OCI-LY1 (cell line): ENCODE data around the gene ZNF701.
"Not testable (repeated sequence)": the region's sequence is repeated elsewhere in the genome, so short reads cannot be mapped to it uniquely, and the experiment has no call there.

ENCODE experiments used
- H2AFZ ChIP-seq: fragments of 200-600 bp; sonication (generic), shearing (Covaris generic); 2 replicates; pipeline ENCODE4 v1.6.0; 2014; ENCODE audit warnings: antibody characterized with exemption, mild to moderate bottlenecking, low read length
- H3F3A ChIP-seq: fragments of 200-600 bp; sonication (generic), shearing (Covaris generic); 2 replicates; pipeline ENCODE4 v1.6.0; 2014; ENCODE audit warnings: mild to moderate bottlenecking, antibody characterized with exemption, low read length, moderate library complexity; ENCODE audit not compliant: insufficient read depth
- H3K27ac ChIP-seq: fragments of 200-600 bp; sonication (generic); 2 replicates; pipeline ENCODE4 v1.5.1; 2014; ENCODE audit warnings: low read length, mixed run types, mild to moderate bottlenecking, low read depth; ENCODE audit not compliant: poor library complexity, severe bottlenecking
- H3K27me3 ChIP-seq: fragments of 200-600 bp; sonication (generic); 2 replicates; pipeline ENCODE4 v1.6.0; 2014; ENCODE audit warnings: antibody characterized with exemption, mild to moderate bottlenecking, low read length, moderate library complexity; ENCODE audit not compliant: insufficient read depth
- H3K36me3 ChIP-seq: fragments of 200-600 bp; sonication (generic); 2 replicates; pipeline ENCODE4 v1.6.1; 2014; ENCODE audit warnings: mild to moderate bottlenecking, antibody characterized with exemption, low read length, moderate library complexity, mixed read lengths; ENCODE audit not compliant: insufficient read depth
- H3K4me1 ChIP-seq: fragments of 200-600 bp; sonication (generic); 2 replicates; pipeline ENCODE4 v1.5.1; 2014; ENCODE audit warnings: mild to moderate bottlenecking, low read length, moderate library complexity; ENCODE audit not compliant: insufficient read depth, severe bottlenecking
- H3K4me2 ChIP-seq: fragments of 200-600 bp; sonication (generic), shearing (Covaris generic); 2 replicates; pipeline ENCODE4 v1.6.1; 2014; ENCODE audit warnings: low read length
- H3K4me3 ChIP-seq: fragments of 200-600 bp; sonication (generic); 2 replicates; pipeline ENCODE4 v1.5.1; 2014; ENCODE audit warnings: low read length, low read depth, mild to moderate bottlenecking, mixed read lengths; ENCODE audit not compliant: poor library complexity, severe bottlenecking
- H3K79me2 ChIP-seq: fragments of 200-600 bp; shearing (Covaris generic); 2 replicates; pipeline ENCODE4 v1.6.1; 2016; ENCODE audit warnings: mixed run types, low read length, mixed read lengths; ENCODE audit not compliant: insufficient read depth
- H3K9ac ChIP-seq: fragments of 200-600 bp; sonication (generic), shearing (Covaris generic); 2 replicates; pipeline ENCODE4 v1.6.1; 2014; ENCODE audit warnings: mild to moderate bottlenecking, low read length, mixed read lengths
- H3K9me2 ChIP-seq: fragments of 200-600 bp; sonication (generic), shearing (Covaris generic); 2 replicates; pipeline ENCODE4 v1.6.1; 2014; ENCODE audit warnings: low read depth, mild to moderate bottlenecking, low read length, mixed read lengths
- H3K9me3 ChIP-seq: fragments of 200-600 bp; shearing (Covaris generic); 2 replicates; pipeline ENCODE4 v1.6.1; 2014; ENCODE audit warnings: low read length, mixed read lengths
- H4K20me1 ChIP-seq: fragments of 200-600 bp; sonication (generic), shearing (Covaris generic); 2 replicates; pipeline ENCODE4 v1.6.0; 2016; ENCODE audit warnings: mild to moderate bottlenecking, low read length; ENCODE audit not compliant: insufficient read depth
- EZH2 ChIP-seq: fragments of 200-600 bp; sonication (generic), shearing (Covaris generic); IDR thresholded peaks from 2 replicates; pipeline ENCODE4 v1.8.0; 2017; ENCODE audit warnings: borderline replicate concordance, mixed run types, mild to moderate bottlenecking, antibody characterized with exemption, low read length, moderate library complexity, mixed read lengths
- TF ChIP-seq, protein P1 (sequence below): fragments of 200-600 bp; sonication (generic), shearing (Covaris generic); IDR thresholded peaks from 2 replicates; pipeline ENCODE4 v1.5.1; 2017; ENCODE audit warnings: mild to moderate bottlenecking, antibody characterized with exemption, low read length, moderate library complexity, mixed read lengths

ZNF701 gene

DNA sequence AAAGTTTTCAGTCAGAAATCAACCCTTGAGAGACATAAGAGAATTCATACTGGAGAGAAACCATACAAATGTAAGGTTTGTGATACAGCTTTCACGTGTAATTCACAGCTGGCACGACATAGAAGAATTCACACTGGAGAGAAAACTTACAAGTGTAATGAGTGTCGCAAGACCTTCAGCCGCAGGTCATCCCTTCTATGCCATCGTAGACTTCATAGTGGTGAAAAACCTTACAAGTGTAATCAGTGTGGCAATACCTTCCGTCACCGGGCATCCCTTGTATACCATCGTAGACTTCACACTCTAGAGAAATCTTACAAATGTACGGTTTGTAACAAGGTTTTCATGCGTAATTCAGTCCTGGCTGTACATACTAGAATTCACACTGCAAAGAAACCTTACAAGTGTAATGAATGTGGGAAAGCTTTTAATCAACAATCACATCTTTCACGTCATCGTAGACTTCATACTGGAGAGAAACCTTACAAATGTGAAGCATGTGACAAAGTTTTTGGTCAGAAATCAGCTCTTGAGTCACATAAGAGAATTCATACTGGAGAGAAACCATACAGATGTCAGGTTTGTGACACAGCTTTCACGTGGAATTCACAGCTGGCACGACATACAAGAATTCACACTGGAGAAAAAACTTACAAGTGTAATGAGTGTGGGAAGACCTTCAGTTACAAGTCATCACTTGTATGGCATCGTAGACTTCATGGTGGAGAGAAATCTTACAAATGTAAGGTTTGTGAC, 15.7 kb upstream of the ZNF701 start:
- Histone ChIP-seq H3K4me2 (no peak overlapping the region), H3K4me3 (no peak overlapping the region), H2AFZ (no peak overlapping the region), H3K27me3 (no peaks in the 10 kb centered on the region), H4K20me1 (no peaks in the 10 kb centered on the region), H3K9me2 (no peaks in the 10 kb centered on the region), H3K79me2 (no peaks in the 10 kb centered on the region), H3K9me3 (peaks cover 22% of the 10 kb centered on the region), H3K36me3 (peaks cover 75% of the 10 kb centered on the region), H3F3A (no peaks in the 10 kb centered on the region), H3K27ac (no peak overlapping the region), H3K4me1 (no peaks in the 10 kb centered on the region), H3K9ac (no peak overlapping the region)
- no peak for TF ChIP-seq EZH2
- TF ChIP-seq, protein P1, sequence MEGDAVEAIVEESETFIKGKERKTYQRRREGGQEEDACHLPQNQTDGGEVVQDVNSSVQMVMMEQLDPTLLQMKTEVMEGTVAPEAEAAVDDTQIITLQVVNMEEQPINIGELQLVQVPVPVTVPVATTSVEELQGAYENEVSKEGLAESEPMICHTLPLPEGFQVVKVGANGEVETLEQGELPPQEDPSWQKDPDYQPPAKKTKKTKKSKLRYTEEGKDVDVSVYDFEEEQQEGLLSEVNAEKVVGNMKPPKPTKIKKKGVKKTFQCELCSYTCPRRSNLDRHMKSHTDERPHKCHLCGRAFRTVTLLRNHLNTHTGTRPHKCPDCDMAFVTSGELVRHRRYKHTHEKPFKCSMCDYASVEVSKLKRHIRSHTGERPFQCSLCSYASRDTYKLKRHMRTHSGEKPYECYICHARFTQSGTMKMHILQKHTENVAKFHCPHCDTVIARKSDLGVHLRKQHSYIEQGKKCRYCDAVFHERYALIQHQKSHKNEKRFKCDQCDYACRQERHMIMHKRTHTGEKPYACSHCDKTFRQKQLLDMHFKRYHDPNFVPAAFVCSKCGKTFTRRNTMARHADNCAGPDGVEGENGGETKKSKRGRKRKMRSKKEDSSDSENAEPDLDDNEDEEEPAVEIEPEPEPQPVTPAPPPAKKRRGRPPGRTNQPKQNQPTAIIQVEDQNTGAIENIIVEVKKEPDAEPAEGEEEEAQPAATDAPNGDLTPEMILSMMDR: no peak

DNA sequence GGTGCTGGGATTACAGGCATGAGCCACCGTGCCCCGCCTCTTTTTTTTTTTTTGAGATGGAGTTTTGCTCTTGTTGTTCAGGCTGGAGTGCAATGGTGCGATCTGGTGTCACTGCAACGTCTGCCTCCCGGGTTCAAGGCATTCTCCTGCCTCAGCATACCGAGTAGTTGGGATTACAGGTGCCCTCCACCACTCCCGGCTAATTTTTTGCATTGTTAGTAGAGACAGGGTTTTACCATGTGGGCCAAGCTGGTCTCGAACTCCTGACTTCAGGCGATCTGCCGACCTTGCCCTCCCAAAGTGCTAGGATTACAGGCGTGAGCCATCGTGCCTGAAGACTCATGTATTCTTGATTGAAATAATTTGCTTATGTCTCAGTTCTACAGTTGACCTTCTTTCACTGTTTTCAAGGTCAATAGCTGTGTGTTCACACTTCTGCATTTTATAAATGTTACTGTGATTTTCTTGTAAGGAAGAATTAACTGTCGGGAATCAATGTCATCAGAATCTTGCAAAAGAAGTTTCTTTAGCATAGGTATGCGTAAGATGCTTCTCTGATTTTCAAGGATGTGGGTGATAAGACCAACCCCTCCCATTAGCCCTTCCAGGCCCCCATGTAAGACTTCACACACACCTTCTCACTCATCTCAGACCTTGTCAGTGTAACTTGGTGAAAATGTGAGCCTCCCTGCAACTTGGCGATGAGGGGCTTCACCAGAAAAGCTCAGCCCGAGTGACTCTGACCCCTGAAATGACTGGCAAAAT, 12.7 kb upstream of the ZNF701 start:
- no peak overlapping the region for H3K4me2 ChIP-seq
- no peak overlapping the region for H2AFZ ChIP-seq
- H3K9ac ChIP-seq: no peak overlapping the region
- H3F3A ChIP-seq: no peaks in the 10 kb centered on the region
- TF ChIP-seq EZH2: no peak
- TF ChIP-seq, protein P1: no peak
- H3K27ac ChIP-seq: no peak overlapping the region
- no peaks in the 10 kb centered on the region for H3K9me2 ChIP-seq
- no peaks in the 10 kb centered on the region for H3K79me2 ChIP-seq
- peaks cover 20% of the 10 kb centered on the region for H3K9me3 ChIP-seq
- H3K4me1 ChIP-seq: no peaks in the 10 kb centered on the region
- H4K20me1 ChIP-seq: no peaks in the 10 kb centered on the region
- no peak overlapping the region for H3K4me3 ChIP-seq
- H3K36me3 ChIP-seq: peaks cover 66% of the 10 kb centered on the region
- no peaks in the 10 kb centered on the region for H3K27me3 ChIP-seq

DNA sequence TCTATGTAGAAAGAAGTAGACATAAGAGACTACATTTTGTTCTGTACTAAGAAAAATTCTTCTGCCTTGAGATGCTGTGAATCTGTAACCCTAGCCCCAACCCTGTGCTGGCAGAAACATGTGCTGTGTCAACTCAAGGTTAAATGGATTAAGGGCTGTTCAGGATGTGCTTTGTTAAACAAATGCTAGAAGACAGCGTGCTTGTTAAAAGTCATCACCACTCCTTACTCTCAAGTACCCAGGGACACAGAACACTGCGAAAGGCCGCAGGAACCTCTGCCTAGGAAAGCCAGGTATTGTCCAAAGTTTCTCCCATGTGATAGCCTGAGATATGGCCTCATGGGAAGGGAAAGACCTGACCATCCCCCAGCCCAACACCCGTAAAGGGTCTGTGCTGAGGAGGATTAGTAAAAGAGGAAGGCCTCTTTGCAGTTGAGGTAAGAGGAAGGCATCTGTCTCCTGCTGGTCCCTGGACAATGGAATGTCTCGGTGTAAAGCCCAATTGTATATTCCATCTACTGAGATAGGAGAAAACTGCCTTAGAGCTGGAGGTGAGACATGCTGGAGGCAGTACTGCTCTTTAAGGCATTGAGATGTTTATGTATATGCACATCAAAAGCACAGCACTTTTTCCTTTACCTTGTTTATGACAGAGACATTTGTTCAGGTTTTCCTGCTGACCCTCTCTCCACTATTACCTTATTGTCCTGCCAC, 11.2 kb upstream of the ZNF701 start:
- Histone ChIP-seq H3K36me3 (peaks cover 60% of the 10 kb centered on the region), H3K9me3 (peaks cover 19% of the 10 kb centered on the region)
- H2AFZ ChIP-seq, H3K79me2 ChIP-seq, H3K9ac ChIP-seq, H4K20me1 ChIP-seq, H3F3A ChIP-seq, H3K4me2 ChIP-seq, H3K27ac ChIP-seq, H3K4me1 ChIP-seq, H3K9me2 ChIP-seq, H3K4me3 ChIP-seq, H3K27me3 ChIP-seq: not testable (repeated sequence)

DNA sequence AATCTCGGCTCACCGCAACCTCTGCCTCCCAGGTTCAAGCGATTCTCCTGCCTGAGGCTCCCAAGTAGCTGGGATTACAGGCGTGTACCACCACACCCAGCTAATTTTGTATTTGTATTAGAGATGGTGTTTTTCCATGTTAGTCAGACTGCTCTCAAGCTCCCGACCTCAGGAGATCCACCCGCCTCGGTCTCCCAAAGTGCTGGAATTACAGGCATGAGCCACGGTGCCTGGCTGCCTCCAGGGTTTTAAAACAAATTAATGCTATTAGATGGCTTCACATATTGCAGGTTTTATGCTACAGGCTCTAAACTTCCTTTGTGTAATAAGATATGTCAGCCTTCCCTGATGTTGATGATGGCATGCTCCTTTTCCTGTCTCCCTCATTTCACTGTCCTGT, 8.5 kb upstream of the ZNF701 start:
- H3K9me2 ChIP-seq, H2AFZ ChIP-seq, H3K4me3 ChIP-seq, H3K4me1 ChIP-seq, H3K79me2 ChIP-seq, H3K9ac ChIP-seq, H3F3A ChIP-seq, H3K4me2 ChIP-seq, H3K27ac ChIP-seq, H3K27me3 ChIP-seq, H4K20me1 ChIP-seq: not testable (repeated sequence)
- Histone ChIP-seq H3K9me3 (peaks cover 15% of the 10 kb centered on the region), H3K36me3 (peaks cover 41% of the 10 kb centered on the region; the same call in 1 of the 2 replicates)
